Hepatocyte (in vitro differentiated cells): ENCODE data around the gene ADH6. TPM values are rescaled to one million over a fixed set of nuclear protein-coding genes. Genes with fewer than 3 reads are reported as not detected.

Experiments used
- DNase-seq: peaks from one replicate; pipeline ENCODE4 v3.0.0-alpha.2; 2016; ENCODE audit warnings: low spot score
- H2AFZ ChIP-seq: fragments of 200-600 bp; sonication (generic); 2 replicates; pipeline ENCODE4 v1.6.0; 2016; ENCODE audit warnings: antibody characterized with exemption, mild to moderate bottlenecking
- H3K27ac ChIP-seq: fragments of 200-600 bp; sonication (generic); 2 replicates; pipeline ENCODE4 v1.5.1; 2016; ENCODE audit warnings: mild to moderate bottlenecking
- H3K27me3 ChIP-seq: fragments of 200-600 bp; sonication (generic); 2 replicates; pipeline ENCODE4 v1.6.1; 2016
- H3K36me3 ChIP-seq: fragments of 200-600 bp; sonication (generic); replicated peaks from 2 replicates; pipeline ENCODE4 v1.5.1; 2016; ENCODE audit warnings: low read depth; ENCODE audit not compliant: insufficient read depth
- H3K4me1 ChIP-seq: fragments of 200-600 bp; sonication (generic); 2 replicates; pipeline ENCODE4 v1.5.1; 2016; ENCODE audit warnings: mild to moderate bottlenecking, moderate library complexity; ENCODE audit not compliant: insufficient read depth
- H3K4me2 ChIP-seq: fragments of 200-600 bp; sonication (generic); 2 replicates; pipeline ENCODE4 v1.6.0; 2016
- H3K4me3 ChIP-seq: fragments of 200-600 bp; sonication (generic); 2 replicates; pipeline ENCODE4 v1.5.1; 2016; ENCODE audit warnings: mild to moderate bottlenecking
- H3K79me2 ChIP-seq: fragments of 200-600 bp; sonication (generic); 2 replicates; pipeline ENCODE4 v1.6.0; 2017; ENCODE audit warnings: mild to moderate bottlenecking
- H3K9me2 ChIP-seq: fragments of 200-600 bp; sonication (generic); replicated peaks from 2 replicates; pipeline ENCODE4 v1.6.0; 2017; ENCODE audit warnings: mild to moderate bottlenecking; ENCODE audit not compliant: insufficient read depth
- H3K9me3 ChIP-seq: fragments of 200-600 bp; sonication (generic); 2 replicates; pipeline ENCODE4 v1.5.1; 2016; ENCODE audit warnings: low read depth, mild to moderate bottlenecking
- H4K20me1 ChIP-seq: fragments of 200-600 bp; sonication (generic); 2 replicates; pipeline ENCODE4 v1.6.0; 2016; ENCODE audit warnings: mild to moderate bottlenecking; ENCODE audit not compliant: insufficient read depth, poor library complexity, severe bottlenecking
- WGBS: methylation state at CpG from one replicate; pipeline ENCODE4 v1.1.6; 2016; ENCODE audit warnings: low lambda C conversion rate; ENCODE audit errors: missing lambda C conversion rate; 5-methylcytosine and 5-hydroxymethylcytosine counted together
- polyA plus RNA-seq: library from polyadenylated mRNA; unstranded; fragments of >200 nt; fragmentation: Nextera tagmentation; extraction: Ambion mirVana; gene quantifications from 2 replicates; pipeline ENCODE4 v1.2.1, GENCODE V29; 2016
- total RNA-seq: library from RNA; depleted of rRNA; stranded (reverse); fragments of >200 nt; gene quantifications from 2 replicates; pipeline ENCODE4 v1.2.3, GENCODE V29; 2014
- TF ChIP-seq, protein P1 (sequence below): fragments of 200-600 bp; sonication (generic); IDR thresholded peaks from 2 replicates; pipeline ENCODE4 v1.5.1; 2016; ENCODE audit warnings: antibody characterized with exemption, mild to moderate bottlenecking; ENCODE audit not compliant: poor library complexity

Gene ADH6
- total and polyA plus RNA-seq, 2 experiments from 2014 or later = 16.0 to 23.6 TPM

DNA sequence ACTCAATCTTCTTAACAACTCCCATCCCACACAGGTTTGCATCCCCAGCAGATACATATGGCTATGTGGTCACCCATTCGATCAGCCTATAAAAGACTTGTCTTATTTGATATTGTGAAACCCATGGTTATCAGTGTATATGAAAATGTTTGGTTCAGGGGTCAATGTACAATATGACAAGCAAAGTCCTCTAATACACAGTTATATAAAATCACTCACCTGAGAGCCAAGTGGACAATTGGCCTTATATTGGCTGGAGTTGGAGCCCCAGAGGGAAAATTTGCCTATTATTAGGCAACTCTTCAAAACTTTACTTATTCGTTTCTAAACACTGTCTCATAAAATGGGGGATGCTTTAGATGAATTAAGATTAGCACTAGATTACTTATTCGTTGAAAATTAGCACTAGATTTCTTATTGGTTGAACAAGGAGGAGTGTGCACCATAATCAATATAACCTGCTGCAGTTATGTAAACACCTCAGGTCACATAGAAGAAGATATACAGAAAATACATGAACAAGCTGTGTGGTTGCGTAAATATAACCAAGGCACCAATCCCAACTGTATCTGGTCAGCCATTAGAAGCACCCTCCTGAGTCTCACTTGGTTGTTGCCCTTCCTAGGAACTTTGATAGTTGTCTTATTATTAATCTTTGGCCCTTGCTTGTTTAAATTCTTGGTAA, 64.2 kb downstream of the ADH6 start:
- DNase-seq = no peak
- H3K79me2 ChIP-seq = no peaks in the 10 kb centered on the region
- H3K4me2 ChIP-seq = no peak overlapping the region
- H3K27me3 ChIP-seq = no peaks in the 10 kb centered on the region
- H3K9me2 ChIP-seq = no peaks in the 10 kb centered on the region
- no peak overlapping the region for H2AFZ ChIP-seq
- no peaks in the 10 kb centered on the region for H4K20me1 ChIP-seq
- no peak overlapping the region for H3K4me3 ChIP-seq
- WGBS = 90% methylated on average over 4 of the region's 4 CpGs
- H3K27ac ChIP-seq = no peak overlapping the region
- TF ChIP-seq, protein P1, sequence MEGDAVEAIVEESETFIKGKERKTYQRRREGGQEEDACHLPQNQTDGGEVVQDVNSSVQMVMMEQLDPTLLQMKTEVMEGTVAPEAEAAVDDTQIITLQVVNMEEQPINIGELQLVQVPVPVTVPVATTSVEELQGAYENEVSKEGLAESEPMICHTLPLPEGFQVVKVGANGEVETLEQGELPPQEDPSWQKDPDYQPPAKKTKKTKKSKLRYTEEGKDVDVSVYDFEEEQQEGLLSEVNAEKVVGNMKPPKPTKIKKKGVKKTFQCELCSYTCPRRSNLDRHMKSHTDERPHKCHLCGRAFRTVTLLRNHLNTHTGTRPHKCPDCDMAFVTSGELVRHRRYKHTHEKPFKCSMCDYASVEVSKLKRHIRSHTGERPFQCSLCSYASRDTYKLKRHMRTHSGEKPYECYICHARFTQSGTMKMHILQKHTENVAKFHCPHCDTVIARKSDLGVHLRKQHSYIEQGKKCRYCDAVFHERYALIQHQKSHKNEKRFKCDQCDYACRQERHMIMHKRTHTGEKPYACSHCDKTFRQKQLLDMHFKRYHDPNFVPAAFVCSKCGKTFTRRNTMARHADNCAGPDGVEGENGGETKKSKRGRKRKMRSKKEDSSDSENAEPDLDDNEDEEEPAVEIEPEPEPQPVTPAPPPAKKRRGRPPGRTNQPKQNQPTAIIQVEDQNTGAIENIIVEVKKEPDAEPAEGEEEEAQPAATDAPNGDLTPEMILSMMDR = no peak
- peaks cover 10% of the 10 kb centered on the region for H3K4me1 ChIP-seq
- no peaks in the 10 kb centered on the region for H3K9me3 ChIP-seq
- no peaks in the 10 kb centered on the region for H3K36me3 ChIP-seq

Other genes starting within 250 kb of the ADH6 start
- gene METAP1, start 223.5 kb downstream of the ADH6 start, total RNA-seq = 49.6 and 50.8 TPM in 2 replicates
- gene METAP1, start 223.5 kb downstream of the ADH6 start, polyA plus RNA-seq = 19.0 and 26.3 TPM in 2 replicates
- gene ADH5, start 130.5 kb downstream of the ADH6 start, total RNA-seq = 169 and 200 TPM in 2 replicates
- gene ADH5, start 130.5 kb downstream of the ADH6 start, polyA plus RNA-seq = 128 and 149 TPM in 2 replicates
- gene ADH4, start 74.9 kb downstream of the ADH6 start, total RNA-seq = 23.5 and 24.0 TPM in 2 replicates
- gene ADH4, start 74.9 kb downstream of the ADH6 start, polyA plus RNA-seq = 9.2 and 11.0 TPM in 2 replicates
- gene ADH1A, start 71.7 kb upstream of the ADH6 start, total RNA-seq = 37.6 and 39.0 TPM in 2 replicates
- 17.3 and 26.6 TPM in 2 replicates for gene ADH1A, start 71.7 kb upstream of the ADH6 start, polyA plus RNA-seq
- gene ADH1B, start 102.2 kb upstream of the ADH6 start, total RNA-seq = 8.0 and 8.2 TPM in 2 replicates
- gene ADH1B, start 102.2 kb upstream of the ADH6 start, polyA plus RNA-seq = 1.5 and 4.4 TPM in 2 replicates
- gene ADH1C, start 133.5 kb upstream of the ADH6 start, total RNA-seq = 9.2 and 13.7 TPM in 2 replicates
- 3.7 and 4.4 TPM in 2 replicates for gene ADH1C, start 133.5 kb upstream of the ADH6 start, polyA plus RNA-seq
- not detected in 2 replicates for gene ADH7, start 216.1 kb upstream of the ADH6 start, total RNA-seq
- gene ADH7, start 216.1 kb upstream of the ADH6 start, polyA plus RNA-seq = not detected in 2 replicates